Endothelial cell of hepatic sinusoid (primary cell): ENCODE data around the gene DISP2.

Experiments
- in situ Hi-C: cut with HindIII; loops from 2 replicates; pipeline ENCODE4 v1.10.0; 2017; ENCODE audit warnings: low sequenced_read_pairs

Gene DISP2

DNA sequence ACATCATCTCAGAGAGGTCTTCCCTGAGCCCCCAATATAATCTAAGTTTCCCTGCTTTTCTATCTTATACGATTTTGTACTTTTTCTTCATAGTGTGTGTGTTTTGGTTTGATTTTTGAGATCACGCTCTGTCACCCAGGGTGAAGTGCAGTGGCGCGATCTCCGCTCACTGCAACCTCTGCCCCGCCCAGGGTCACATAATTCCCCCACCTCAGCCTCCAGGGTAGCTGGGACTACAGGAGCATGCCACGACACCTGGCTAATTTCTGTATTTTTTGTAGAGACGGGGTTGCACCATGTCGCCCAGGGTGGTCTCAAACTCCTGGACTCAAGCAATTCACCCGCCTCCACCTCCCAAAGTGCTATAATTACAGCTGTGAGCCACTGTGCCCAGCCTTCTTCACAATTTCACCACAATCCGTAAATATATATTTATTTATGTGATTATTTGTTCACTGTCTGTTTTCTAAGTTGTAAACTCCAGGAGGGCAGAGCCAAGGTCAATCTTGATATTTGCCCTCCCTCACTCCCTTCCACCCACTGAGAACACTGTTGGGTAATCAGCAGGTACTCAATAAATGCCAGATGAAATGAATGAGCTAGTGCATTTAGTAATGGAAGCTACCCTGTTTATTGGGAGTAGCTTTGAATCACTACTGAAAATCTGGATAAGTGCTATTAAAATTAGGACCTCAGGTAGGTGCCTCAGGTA is 24.0 kb downstream of the DISP2 start:
- in situ Hi-C loops = no loop called here

DNA sequence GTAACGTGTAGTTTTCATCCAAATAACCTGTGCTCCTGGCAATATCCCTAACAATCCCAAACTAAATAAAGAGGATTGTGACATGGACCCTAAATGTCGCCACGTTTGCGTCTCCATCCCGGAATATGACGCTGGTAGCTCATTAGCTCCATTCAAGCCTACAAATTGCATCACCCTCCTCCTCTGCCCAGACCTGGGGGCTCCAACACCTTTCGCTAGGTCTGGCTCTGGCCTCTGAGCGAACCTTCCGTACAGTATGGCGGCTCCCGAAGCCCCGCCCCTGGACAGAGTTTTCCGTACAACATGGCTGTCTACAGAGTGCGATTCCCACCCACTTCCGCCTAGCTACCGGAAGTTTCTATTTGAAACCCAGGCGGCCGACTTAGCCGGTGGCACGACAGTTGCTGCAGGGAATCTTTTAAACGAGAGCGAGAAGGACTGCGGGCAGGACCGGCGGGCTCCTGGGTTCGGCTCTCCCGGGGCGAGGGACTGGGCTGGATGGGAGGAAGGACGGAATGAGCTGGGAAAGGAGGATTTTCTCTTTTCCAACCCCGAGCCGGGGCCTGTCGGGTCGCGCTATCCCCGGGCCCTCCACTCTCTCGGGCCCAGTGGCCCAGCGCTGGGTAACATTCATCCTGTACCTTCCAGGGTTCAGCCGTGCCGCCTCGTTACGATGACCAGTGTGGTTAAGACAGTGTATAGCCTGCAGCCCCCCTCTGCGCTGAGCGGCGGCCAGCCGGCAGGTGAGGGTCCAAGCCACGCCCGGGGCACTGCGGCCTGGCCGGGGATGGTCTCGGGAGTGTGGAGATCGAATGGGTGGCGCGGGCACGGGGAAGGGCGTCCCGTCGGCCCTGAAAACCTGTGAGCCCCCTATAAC is 24.8 kb downstream of the DISP2 start, which contains the start of gene KNSTRN:
TSS of gene KNSTRN (plus strand) at position 142 of the 877 bp plus-strand sequence. CDS start at position 257, 115 bp downstream.
- in situ Hi-C loops = no loop called here

DNA sequence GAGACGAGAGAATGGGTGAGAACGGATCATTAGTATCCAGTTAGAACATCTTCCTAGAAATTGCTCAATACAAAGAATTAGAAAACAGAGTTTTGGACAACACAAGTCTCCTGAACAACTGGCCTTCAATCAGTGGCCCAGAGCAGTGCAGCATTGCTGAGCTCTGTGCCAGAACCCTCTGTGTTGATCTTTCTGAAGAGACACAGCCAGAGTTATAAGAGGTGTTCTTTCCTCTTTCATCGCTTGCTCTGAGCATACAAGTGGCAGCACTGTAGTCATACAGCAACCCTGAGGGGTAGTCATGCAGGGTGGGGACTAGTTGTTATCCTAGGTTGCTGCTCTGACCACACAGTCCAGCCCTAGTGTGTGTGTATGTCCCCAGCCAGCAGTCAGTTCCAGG is 28.5 kb downstream of the DISP2 start:
- in situ Hi-C loops = loop anchor here (5.0 kb wide), 1 partner anchor 36 kb away; no protein-coding TSS in a partner anchor

DNA sequence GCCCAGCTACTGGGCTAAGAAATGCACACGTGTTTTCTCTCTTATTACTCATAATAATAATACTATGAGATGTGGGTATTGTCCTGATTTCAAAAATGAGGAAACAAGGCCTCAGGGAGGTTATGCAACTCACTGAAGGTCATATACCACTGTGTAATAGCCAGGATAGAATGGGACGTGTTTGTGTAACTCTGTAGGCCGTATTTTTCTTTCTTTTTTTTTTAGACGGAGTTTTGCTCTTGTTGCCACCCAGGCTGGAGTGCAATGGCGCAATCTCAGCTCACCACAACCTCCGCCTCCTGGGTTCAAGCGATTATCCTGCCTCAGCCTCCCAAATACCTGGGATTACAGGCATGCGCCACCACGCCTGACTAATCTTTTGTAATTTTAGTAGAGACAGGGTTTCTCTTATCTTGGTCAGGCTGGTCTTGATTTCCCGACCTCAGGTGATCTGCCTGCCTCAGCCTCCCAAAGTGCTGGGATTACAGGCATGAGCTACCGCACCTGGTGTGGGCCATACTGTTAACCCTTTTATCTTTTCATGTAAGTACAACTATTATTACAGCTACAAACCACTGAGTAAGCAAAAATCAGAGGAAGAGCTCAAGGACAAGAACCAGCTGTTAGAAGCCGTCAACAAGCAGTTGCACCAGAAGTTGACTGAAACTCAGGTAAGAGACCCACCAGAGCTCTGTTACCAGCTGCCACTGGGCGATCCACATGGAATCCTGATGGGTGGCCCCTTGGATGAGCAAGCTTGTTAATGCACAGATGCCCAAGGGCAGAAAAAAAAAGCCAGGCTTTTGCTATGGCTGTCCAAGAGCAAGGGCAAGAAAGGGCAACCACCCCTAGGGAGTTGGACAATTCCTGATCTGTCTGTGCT is 31.2 kb downstream of the DISP2 start:
- in situ Hi-C loops = loop anchor here (5.0 kb wide), 1 partner anchor 33 kb away; no protein-coding TSS in a partner anchor

DNA sequence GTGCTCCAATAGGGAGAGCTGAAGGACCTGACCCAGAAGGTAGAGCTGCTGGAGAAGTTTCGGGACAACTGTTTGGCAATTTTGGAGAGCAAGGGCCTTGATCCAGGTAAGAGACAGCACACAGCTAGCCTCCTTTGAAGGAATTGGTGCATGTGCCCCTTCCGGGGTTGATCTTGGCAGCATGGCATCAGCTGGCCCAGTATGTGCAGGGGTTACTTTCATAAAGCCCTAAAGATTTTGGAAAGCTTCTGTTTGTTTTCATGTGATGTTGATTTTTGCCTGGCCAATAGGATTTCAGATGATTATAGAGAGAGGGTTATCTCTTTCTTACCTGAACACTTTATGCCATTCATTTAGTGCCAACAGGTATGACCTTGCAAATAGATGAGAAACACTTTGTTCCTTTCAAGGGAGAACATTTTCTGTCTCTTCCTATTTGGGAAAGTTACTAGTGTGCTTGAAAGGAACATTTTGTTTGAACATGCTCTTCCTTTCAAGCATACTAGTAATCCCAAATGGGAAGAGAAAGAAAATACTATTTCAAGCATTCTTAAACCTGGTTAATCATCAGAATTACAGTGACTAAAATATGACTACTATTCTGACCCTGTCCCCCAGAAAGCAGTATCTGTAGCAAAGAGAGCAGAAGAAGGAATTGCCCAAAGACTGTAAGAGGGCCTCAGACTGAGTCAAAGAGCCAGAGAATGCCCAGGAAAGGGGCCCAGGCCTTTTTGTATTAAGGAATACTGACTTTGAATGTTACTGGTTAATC is 32.0 kb downstream of the DISP2 start:
- in situ Hi-C loops = loop anchor here (5.0 kb wide), 1 partner anchor 32 kb away; no protein-coding TSS in a partner anchor

DNA sequence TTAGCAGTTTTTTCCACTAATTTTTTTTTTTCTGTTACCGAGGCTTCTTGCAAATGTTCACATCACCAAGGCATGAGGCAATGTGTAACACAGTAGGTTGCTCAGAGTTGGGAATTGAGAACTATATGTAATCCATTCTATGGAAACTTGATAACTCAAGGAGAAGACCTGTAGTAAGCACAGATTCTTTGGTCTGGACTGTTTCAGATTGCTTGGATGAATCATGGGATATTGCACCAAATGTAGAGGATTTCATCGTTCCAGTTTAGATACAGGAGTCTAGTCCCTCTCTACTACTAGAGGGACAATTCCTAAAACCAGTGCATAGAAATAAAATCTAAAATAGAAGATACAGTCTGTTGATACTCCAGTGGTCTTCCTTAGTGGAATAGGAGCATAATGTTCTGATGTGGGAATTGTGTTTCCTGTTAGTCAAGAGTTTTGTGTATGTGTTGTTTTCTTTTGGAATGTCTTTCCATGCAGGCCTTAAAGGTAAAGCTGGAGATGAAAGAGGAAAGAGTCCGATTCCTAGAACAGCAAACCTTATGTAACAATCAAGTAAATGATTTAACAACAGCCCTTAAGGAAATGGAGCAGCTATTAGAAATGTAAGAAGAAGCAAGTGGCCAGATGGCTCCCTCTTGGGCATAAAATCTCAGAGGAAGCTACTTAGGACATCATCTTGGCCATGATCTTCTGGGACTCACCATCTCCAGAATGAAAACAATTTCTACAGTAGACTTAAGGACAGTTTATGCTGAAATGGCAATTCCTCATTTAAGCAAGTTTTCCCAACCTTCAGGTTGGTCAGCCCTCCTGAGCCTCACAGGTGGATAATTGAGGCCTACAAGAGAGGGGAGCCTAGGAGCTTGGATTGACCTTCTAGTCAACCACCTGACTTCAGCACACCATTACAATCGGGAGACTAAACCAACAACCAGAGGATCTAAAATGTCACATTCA is 35.2 kb downstream of the DISP2 start:
- in situ Hi-C loops = no loop called here

DNA sequence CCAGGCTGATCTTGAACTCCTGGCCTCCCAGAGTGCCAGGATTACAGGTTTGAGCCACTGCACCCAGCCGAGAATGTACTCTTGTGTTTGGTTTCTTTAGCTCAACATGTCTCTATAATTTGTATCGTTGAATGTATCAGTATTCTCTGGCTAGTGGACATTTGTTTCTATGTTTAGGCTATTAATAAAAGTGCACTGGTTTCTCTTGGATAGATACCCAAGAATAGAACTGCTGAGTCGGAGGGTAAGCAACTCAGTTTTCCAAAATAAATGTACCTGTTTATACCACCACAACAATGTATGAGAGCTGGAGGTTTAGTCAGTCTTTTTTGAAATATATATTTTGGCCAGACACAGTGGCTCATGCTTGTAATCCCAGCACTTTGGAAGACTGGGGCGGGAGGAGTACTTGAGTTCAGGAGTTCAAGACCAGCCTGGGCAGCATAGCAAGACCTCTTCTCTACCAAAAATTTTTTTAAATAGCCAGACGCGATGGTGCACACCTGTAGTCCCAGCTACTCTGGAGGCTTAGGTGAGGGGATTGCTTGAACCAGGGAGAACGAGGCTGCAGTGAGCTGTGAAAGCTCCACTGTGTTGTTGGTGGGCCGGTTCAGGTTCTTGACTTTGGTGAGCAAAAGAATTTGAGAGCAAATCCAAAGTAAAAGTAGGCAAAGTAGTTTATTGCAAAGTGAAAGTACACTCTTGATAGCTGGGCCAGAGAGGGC is 39.8 kb downstream of the DISP2 start:
- in situ Hi-C loops = loop anchor here (5.0 kb wide), 1 partner anchor 44 kb away; the partner anchor contains the start of gene BAHD1

DNA sequence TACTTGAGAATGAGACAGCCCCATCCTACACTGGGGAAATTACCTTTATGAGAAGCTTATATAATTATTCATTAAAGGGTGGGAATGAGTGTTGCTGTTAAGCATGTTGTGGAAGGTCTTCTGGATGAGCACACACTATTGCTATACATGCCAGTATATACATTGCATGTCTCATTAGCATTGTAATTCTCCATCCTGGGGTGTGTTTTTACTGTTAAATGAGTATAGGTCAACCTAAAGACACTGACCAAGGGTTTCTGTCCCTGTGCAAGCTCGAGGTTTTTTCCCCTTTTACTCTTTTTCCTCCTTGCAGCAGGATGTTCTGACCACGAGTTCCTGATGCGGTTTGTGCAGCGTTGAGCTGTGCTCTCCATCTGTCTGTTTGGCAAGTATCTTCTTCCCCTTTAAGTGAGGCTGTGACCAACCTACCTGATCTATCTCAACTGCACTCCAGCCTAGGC is 40.4 kb downstream of the DISP2 start:
- in situ Hi-C loops = loop anchor here (5.0 kb wide), 1 partner anchor 44 kb away; the partner anchor contains the start of gene BAHD1

DNA sequence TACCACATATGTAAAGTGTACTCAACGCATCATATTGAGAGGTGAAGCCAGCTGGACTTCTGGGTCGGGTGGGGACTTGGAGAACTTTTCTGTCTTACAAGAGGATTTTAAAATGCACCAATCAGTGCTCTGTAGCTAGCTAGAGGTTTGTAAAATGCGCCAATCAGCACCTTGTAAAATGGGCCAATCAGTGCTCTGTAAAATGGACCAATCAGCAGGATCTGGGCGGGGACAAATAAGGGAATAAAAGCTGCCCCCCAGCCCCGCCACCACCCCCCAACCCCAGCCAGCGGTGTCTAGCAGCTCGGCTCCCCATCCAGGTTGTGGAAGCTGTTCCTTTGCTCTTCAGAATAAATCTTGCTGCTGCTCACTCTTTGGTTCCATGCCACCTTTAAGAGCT is 41.4 kb downstream of the DISP2 start:
- in situ Hi-C loops = loop anchor here (5.0 kb wide), 1 partner anchor 43 kb away; the partner anchor contains the start of gene BAHD1

DNA sequence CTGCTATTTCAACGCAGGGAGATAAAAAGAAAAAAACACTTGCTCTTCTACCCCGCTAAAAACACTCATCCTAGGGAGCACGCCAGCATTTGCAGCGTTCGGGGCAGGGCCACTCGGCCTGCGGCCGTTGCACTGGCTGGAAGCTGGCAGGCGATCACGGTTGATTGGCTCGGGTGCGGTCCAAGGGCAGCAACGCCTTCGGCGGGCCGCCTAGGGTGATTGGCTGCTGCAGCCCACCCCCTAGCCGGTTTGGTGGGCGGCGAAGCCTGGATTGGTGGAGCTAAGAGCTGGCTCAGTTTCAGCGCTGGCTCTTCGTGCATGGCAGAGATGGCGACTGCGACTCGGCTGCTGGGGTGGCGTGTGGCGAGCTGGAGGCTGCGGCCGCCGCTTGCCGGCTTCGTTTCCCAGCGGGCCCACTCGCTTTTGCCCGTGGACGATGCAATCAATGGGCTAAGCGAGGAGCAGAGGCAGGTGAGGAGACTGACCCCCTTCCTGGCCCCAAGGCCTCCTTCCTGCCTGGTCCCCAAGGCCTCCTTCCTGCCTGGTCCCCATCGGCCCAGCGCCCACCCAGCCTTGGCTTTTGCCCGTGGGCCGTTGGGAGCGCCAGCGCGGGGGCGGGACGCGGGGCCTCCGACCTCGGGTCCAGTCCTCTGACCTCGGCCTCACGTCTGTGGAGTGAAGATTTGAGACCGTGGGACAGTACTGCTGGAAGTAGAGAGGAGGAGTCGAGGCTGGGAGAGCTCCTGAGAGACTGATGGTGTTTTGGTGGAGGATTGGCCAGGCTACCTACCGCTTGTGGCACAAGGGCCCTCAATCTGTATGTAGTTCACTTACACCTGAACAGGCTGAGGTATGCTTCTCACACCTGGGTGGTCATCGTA is 47.7 kb downstream of the DISP2 start, which contains the start of gene IVD:
TSS of gene IVD (plus strand) at position 295 of the 881 bp plus-strand sequence. CDS start at position 328, 33 bp downstream.
- in situ Hi-C loops = loop anchor here (25.0 kb wide), 1 partner anchor 193 kb away; no protein-coding TSS in a partner anchor

DNA sequence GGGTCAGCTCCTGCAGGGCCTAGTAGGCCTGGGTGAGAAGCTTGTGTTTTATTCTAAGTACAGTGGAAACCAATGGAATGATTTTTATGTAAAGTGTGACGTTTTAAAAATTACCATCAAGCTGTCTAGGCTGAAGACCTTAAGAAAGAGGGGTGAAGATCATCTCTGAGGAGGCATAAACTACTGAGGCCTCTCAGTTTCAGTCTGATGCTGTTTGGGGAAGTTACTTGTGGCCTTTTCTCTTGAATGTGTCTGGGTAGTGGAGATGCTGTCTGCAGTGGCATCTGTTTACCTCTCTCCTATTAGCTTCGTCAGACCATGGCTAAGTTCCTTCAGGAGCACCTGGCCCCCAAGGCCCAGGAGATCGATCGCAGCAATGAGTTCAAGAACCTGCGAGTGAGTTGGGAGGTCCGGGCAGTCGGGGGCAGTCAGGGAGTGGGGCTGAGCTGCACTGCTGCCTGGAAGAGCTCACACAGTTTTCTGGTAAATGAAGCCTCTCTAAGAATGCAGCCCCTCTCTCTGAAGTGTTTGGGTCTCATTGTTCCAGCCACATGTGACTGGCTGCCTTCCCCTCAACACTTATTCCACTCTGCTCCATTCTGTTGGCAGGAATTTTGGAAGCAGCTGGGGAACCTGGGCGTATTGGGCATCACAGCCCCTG is 49.4 kb downstream of the DISP2 start:
- in situ Hi-C loops = loop anchor here (25.0 kb wide), 1 partner anchor 195 kb away; no protein-coding TSS in a partner anchor

DNA sequence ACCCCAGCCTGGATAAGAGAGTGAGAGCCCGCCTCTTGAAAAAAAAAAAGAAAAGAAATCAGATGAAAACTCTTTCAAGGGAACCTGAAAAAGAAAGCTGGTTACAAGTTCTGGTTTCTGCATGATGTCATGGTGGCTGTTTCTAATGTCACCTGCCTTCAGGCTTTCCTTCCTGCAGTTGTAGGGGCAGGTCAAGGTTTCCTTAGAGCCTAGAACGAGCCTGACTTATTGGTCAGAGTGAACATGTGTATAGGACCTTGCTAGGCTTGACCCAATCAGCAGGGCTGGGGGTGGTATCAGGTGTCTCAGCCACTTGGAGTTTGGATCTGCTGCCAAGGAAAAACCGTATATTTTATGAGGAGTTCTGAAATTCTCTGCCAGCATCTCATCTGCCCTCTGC is 51.3 kb downstream of the DISP2 start:
- in situ Hi-C loops = loop anchor here (25.0 kb wide), 1 partner anchor 197 kb away; no protein-coding TSS in a partner anchor

DNA sequence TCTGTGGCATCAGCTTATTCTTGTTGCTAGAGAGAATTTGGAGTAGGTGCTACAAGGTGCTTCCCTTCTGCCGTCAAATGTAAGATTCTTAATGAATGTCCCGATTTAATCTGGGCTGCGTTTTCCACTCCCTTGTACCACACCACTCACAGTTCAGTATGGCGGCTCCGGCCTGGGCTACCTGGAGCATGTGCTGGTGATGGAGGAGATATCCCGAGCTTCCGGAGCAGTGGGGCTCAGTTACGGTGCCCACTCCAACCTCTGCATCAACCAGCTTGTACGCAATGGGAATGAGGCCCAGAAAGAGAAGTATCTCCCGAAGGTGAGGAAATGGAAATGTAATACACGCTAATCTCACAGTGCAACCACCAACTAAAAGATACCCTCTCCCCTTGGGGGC is 52.5 kb downstream of the DISP2 start:
- in situ Hi-C loops = loop anchor here (25.0 kb wide), 1 partner anchor 198 kb away; no protein-coding TSS in a partner anchor

DNA sequence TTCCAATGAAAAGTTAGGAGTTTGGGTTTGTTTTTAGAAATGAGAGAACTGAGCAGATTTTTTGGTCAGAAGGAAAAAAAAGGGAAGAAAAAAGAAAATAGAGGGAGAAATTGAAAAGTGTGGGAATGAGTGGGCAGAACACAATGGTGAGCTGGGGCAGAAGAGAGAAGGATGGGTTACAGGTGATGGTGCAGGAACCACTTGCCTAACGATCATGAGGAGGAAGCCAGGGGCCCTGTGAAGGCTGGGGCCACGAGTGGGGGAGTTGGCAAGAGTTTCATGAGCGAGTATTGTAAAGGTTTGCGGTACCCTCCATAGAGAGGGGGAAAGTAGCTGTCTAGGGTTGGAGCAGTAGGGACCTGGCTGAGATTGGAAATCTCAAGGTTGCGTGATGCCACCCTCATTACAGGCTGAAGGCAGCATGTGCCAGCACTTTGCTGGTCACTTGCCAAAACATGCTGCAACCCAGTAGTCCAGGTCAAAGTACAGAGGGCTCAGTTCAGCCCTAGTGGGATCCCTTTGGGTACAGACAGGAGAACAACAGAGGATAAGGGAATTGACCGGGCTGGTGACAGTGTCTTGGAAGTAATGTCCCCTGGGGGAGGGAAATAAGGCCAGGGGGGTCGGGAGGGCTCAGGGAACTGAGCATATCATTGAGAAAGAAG is 54.2 kb downstream of the DISP2 start:
- in situ Hi-C loops = loop anchor here (25.0 kb wide), 1 partner anchor 200 kb away; no protein-coding TSS in a partner anchor

DNA sequence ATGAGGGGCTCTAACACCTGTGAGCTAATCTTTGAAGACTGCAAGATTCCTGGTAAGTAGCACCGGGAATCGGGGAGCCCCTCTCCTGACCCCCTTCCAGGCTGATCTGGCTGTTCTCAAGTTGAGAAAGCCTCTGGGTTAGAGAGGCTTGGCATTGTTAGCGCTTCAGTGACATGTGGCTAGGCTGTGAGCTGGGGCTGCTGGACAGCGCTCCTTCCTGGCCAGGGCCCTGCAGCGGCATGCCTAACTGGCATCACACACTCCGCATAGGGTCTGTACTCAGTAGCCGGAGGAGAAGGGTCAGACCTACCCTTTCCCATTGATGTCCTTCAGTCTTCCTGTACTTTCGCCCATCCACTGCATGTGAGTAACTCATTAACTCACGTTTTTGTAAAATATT is 55.0 kb downstream of the DISP2 start:
- in situ Hi-C loops = loop anchor here (25.0 kb wide), 1 partner anchor 201 kb away; no protein-coding TSS in a partner anchor
